Myometrial cell (primary cell): ENCODE data around the gene TEX11. TPM values are rescaled to one million over a fixed set of nuclear protein-coding genes. Genes with fewer than 3 reads are reported as not detected.

Experiments used
- total RNA-seq: library from RNA; depleted of rRNA; stranded (reverse); fragments of >200 nt; gene quantifications from 2 replicates; pipeline ENCODE4 v1.2.3, GENCODE V29; 2015

TEX11 gene
- total RNA-seq, result not detected in 2 replicates

DNA sequence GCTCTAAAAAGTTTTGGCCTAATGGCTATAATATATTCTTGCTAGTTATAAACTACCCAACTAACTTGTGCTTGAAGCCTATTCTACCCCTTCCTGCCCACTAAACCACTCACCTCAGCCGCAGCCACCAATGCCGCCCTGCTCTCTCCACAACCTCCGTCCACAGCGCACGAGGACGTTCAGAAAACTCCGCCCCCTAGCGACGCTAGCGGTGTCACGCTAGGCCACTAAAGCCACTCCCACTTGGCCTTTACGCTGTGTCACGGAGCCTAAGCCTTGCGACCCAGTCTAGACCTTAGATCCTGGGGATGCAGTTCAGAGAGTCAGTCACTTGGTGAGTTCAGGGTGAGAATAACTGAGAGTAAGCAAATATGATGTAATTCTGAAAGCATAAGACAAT is at the start of gene TEX11:
TEX11 (minus strand) TSS at position 171 of the 400 bp plus-strand sequence. CDS start 922 bp downstream, outside the sequence.

Other genes starting within 250 kb of the TEX11 start
- gene SLC7A3, start 22.4 kb upstream of the TEX11 start, total RNA-seq, result not detected in 2 replicates
- gene SNX12, start 159.6 kb upstream of the TEX11 start, total RNA-seq, result 55.8 and 69.5 TPM in 2 replicates
- 2.6 and 3.5 TPM in 2 replicates for gene FOXO4, start 187.1 kb upstream of the TEX11 start, total RNA-seq
- not detected in 2 replicates for gene CXorf65, start 198.0 kb upstream of the TEX11 start, total RNA-seq
- not detected in 2 replicates for gene IL2RG, start 202.9 kb upstream of the TEX11 start, total RNA-seq
- gene MED12, start 209.9 kb upstream of the TEX11 start, total RNA-seq, result 15.9 and 21.1 TPM in 2 replicates
- not detected in 2 replicates for gene NLGN3, start 236.1 kb upstream of the TEX11 start, total RNA-seq